ENCODE results near the gene FBXW7. TPM values are rescaled to one million over a fixed set of nuclear protein-coding genes. Genes with fewer than 3 reads are reported as not detected.

FBXW7 gene
- total RNA-seq, 1 donor from 2014 or later = 23.3 TPM

GRCh38 chr4:152579107-152579764 lies 43.3 kb upstream of the FBXW7 start:
- TF ChIP-seq CTCF (IDR thresholded peaks at IDR 0.05) = no peak
- Mint-ChIP-seq H3K4me3 (ENCODE audit: unreplicated experiment) (no peak overlapping the region), H3K36me3 (ENCODE audit: low read depth) (no peaks in the 10 kb centered on the region), H3K27me3 (ENCODE audit: low read depth) (peaks cover 1% of the 10 kb centered on the region), H3K27ac (ENCODE audit: unreplicated experiment) (no peak overlapping the region), H3K4me1 (ENCODE audit: low read depth) (no peaks in the 10 kb centered on the region), H3K9me3 (ENCODE audit: low read depth) (no peaks in the 10 kb centered on the region)
- no peak for DNase-seq (ENCODE audit: low spot score)

DNA sequence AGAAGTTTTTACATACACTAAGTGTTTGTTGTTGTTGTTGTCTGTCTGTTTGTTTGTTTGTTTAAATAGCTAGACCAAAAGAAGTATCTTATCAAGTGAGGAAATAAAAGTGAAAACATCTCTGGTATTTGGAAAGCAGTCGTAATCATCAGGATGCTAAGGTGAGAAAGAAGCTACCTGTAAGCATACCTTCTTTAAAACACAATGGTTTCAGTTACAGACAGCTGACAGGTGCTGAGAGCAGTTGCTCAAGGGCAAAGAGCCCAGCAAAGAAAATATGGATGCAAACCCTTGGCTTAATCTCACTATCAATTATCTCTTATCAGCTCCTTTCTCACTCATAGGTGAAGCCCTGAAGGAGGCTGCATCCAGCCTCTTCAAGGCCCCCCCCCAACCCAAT lies 42.8 kb upstream of the FBXW7 start:
- no peaks in the 10 kb centered on the region for H3K4me1 Mint-ChIP-seq (ENCODE audit: low read depth)
- H3K27ac Mint-ChIP-seq (ENCODE audit: unreplicated experiment) = no peak overlapping the region
- peaks cover 1% of the 10 kb centered on the region for H3K27me3 Mint-ChIP-seq (ENCODE audit: low read depth)
- TF ChIP-seq CTCF (IDR thresholded peaks at IDR 0.05) = no peak
- H3K36me3 Mint-ChIP-seq (ENCODE audit: low read depth) = no peaks in the 10 kb centered on the region
- no peak for DNase-seq (ENCODE audit: low spot score)
- no peak overlapping the region for H3K4me3 Mint-ChIP-seq (ENCODE audit: unreplicated experiment)
- no peaks in the 10 kb centered on the region for H3K9me3 Mint-ChIP-seq (ENCODE audit: low read depth)

GRCh38 chr4:152577708-152578396 lies 42.0 kb upstream of the FBXW7 start:
- Mint-ChIP-seq H3K9me3 (ENCODE audit: low read depth) (no peaks in the 10 kb centered on the region), H3K36me3 (ENCODE audit: low read depth) (no peaks in the 10 kb centered on the region), H3K27me3 (ENCODE audit: low read depth) (peaks cover 5% of the 10 kb centered on the region), H3K4me3 (ENCODE audit: unreplicated experiment) (no peak overlapping the region), H3K4me1 (ENCODE audit: low read depth) (no peaks in the 10 kb centered on the region), H3K27ac (ENCODE audit: unreplicated experiment) (no peak overlapping the region)
- DNase-seq (ENCODE audit: low spot score) = no peak
- TF ChIP-seq CTCF (IDR thresholded peaks at IDR 0.05) = no peak

GRCh38 chr4:152575533-152575932 lies 39.6 kb upstream of the FBXW7 start:
- H3K27ac Mint-ChIP-seq (ENCODE audit: unreplicated experiment) = no peak overlapping the region
- H3K4me1 Mint-ChIP-seq (ENCODE audit: low read depth) = no peaks in the 10 kb centered on the region
- H3K27me3 Mint-ChIP-seq (ENCODE audit: low read depth) = peaks cover 5% of the 10 kb centered on the region
- H3K36me3 Mint-ChIP-seq (ENCODE audit: low read depth) = no peaks in the 10 kb centered on the region
- no peak for DNase-seq (ENCODE audit: low spot score)
- H3K9me3 Mint-ChIP-seq (ENCODE audit: low read depth) = no peaks in the 10 kb centered on the region
- H3K4me3 Mint-ChIP-seq (ENCODE audit: unreplicated experiment) = no peak overlapping the region
- TF ChIP-seq CTCF (IDR thresholded peaks at IDR 0.05) = no peak

DNA sequence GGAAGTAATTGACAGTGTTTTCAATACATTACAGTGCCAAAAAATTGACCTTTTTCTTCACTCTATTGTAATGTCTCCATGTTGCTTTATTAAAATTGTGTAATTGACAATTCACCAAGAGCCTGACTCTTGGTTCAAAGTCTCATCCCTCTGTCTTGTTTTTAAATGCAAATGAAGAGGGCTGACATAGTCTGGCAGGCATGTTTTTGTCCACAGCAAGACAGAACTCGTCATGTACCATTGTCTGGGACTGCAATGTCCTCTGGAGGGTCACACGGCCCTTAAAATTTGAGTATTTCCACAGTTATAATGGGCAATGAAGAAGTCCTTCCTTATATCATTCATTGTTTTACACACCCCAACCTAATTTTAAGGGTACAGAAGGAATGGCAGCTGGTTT lies 38.0 kb upstream of the FBXW7 start:
- no peak for DNase-seq (ENCODE audit: low spot score)
- Mint-ChIP-seq H3K27ac (ENCODE audit: unreplicated experiment) (no peak overlapping the region), H3K27me3 (ENCODE audit: low read depth) (peaks cover 4% of the 10 kb centered on the region), H3K4me3 (ENCODE audit: unreplicated experiment) (no peak overlapping the region), H3K4me1 (ENCODE audit: low read depth) (no peaks in the 10 kb centered on the region), H3K9me3 (ENCODE audit: low read depth) (no peaks in the 10 kb centered on the region), H3K36me3 (ENCODE audit: low read depth) (no peaks in the 10 kb centered on the region)
- no peak for TF ChIP-seq CTCF (IDR thresholded peaks at IDR 0.05)

Measured in chondrocyte (in vitro differentiated cells).